Retina (tissue), 1 donor: ENCODE results near the gene LRRFIP2.
"Not testable (repeated sequence)": the region's sequence is repeated elsewhere in the genome, so short reads cannot be mapped to it uniquely, and the experiment has no call there.

Source experiments
- DNase-seq: peaks from one replicate; pipeline ENCODE4 v3.0.0-alpha.2; 2016

The LRRFIP2 gene

DNA sequence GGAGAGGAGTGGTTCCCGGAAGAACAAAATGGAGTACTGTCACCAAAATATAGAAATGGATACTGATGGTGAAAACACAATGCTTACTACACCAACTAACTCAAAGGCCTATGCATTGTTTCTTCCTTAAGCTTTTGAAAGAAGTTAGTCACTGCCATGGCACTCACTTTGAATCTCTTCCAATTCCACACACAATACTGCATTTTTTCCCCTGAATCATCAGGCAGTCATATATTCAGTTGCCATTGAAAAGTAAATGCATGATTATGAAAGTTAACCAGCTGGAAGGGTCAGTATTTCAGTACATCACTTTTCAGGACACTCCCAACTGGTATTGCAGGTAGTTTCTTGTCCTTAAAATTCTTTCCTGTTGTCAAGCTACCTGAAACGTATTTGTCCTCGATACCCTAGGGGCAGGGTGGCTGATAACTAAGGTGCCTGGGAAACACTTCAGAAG lies 9.0 kb upstream of the LRRFIP2 start:
- no peak for DNase-seq

DNA sequence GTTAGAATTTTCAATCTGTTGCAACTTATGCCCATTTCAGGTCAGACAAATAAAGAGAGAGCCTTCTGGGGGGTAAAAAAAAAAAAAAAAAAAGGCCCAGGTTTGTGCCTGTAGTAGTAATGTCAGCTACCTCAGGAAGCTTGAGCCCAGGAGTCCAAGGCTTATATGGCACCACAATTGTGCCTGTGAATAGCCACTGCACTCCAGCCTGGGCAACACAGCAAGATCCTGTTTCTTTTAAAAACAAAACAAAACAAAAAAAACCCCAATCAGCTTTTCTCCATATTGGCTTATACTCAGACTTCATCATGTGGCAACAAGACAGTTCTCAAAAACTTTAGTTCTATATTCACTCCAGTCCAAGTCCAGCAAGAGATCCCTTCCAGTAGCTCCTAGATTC lies 8.4 kb upstream of the LRRFIP2 start:
- DNase-seq: no peak

GRCh38 chr3:37181756-37182155 lies 7.4 kb upstream of the LRRFIP2 start:
- DNase-seq: no peak

GRCh38 chr3:37179144-37179967 lies 5.0 kb upstream of the LRRFIP2 start:
- DNase-seq: no peak

GRCh38 chr3:37173806-37174205 lies 576 bp downstream of the LRRFIP2 start:
- DNase-seq: no peak

DNA sequence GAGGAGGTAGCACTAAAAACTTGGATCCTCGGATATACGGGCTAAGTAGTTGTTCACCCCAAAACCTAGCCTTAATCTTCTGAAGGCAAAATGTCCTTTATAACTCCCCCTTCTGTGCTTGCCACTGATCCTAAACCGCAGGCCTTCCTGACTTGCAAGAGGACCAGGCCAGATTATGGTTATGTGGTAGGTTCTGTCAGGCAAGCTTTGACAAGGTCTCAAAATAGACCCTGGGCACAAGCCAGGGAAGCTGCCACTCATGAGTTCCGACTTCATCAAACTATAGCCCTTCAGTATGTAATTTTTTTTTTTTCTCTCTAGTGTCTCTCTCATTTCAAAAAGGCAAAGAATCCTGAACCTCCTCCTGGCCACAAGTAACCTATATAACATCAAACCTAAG lies 3.2 kb downstream of the LRRFIP2 start:
- no peak for DNase-seq

GRCh38 chr3:37170513-37170912 lies 3.9 kb downstream of the LRRFIP2 start:
- DNase-seq: no peak

GRCh38 chr3:37170060-37170459 lies 4.3 kb downstream of the LRRFIP2 start:
- DNase-seq: no peak

- no peak for DNase-seq
Observed at GRCh38 chr3:37168896-37169295, 5.5 kb downstream of the LRRFIP2 start.

GRCh38 chr3:37163262-37164015 lies 10.9 kb downstream of the LRRFIP2 start:
- DNase-seq: no peak

DNA sequence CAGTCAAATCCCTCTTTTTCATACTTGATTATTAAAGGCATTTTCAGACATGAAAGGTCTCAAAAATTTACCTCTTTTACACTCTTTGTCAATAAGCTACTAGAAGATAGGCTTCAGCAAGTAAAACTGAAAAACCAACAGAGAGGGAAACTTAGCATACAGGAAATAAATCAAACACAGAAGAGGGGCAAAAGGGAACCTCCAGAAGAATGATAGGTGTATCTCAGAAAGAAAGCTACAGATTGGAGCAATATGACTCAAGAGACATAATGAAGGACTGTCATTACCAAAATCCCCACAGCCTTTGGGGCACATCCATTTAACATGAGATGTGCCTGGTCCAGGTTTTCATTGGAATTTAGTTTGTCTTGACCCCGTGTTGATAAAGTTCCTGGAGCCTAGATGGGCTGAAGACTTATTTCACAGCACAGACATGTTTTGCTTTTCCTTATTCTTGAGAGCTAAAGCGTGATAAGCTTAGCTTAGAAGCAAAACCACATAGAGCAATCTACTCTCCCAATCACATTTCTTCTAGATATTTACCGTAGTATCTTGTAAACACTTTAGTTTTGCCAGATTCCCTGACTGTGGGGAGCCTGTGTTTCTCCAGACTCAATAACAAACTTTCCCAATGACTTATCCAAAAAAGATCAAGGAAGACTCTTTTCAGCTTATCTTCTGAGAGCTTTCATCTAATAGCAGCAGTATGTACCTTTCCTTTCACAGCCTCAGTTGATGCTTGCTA lies 11.7 kb downstream of the LRRFIP2 start:
- DNase-seq: no peak

DNA sequence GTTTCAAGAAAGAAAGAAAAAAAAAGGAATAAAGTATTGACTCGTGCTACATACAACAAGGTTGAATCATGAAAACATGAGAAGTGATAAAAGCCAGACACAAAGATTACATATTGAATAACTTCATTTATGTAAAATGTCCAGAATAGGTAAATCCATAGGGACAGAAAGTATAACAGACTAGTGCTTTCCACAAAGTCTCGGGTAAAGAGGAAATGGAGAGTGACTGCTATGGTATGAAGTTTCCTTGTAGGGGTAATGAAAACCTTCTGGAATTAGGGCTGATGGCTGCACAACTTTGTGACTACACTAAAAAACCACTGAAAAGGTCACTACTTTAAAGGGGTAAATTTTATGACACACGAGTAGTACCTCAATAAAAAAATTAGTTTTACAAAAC lies 13.0 kb downstream of the LRRFIP2 start:
- no peak for DNase-seq

DNA sequence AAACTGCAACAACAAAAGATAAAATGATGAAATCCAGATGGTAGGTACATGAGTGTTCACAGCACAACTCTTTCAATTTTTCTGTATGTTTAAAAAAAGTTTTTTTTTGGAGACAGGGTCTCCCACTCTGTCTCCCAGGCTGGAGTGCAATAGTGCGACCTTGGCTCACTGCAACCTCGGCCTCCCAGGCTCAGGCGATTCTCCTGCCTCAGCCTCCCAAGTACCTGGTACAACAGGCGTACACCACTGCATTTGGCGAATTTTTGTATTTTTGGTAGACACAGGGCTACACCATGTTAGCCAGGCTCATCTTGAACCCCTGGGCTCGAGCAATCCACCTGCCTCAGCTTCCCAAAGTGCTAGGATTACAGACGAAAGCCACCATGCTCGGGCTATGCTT lies 18.6 kb downstream of the LRRFIP2 start:
- DNase-seq: no peak

GRCh38 chr3:37154668-37155314 lies 19.6 kb downstream of the LRRFIP2 start:
- no peak for DNase-seq

- DNase-seq: no peak
Observed at GRCh38 chr3:37150621-37151020, 23.8 kb downstream of the LRRFIP2 start.

GRCh38 chr3:37149257-37149656 lies 25.1 kb downstream of the LRRFIP2 start:
- DNase-seq: no peak

- no peak for DNase-seq
Observed at GRCh38 chr3:37148208-37148607, 26.2 kb downstream of the LRRFIP2 start.

DNA sequence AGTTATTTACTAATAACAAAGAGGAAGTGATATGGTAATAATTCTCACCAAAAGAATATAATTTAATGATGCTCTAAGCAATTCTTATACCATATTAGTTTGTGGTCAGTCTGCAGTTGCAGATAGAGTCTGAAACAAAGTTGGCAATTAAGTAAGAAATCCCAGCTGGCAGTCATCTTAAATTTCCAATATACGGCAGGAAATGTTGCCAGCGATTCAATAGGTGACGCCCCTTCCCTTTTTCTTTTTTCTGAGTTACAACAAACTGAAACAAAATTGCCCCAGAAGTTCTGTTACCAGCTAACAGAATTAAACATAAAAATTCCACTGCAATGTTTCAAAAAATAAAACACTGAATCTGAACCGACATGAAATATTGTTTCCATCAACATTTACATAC lies 26.7 kb downstream of the LRRFIP2 start:
- DNase-seq: no peak

- not testable (repeated sequence) for DNase-seq
Observed at GRCh38 chr3:37146927-37147326, 27.5 kb downstream of the LRRFIP2 start.

DNA sequence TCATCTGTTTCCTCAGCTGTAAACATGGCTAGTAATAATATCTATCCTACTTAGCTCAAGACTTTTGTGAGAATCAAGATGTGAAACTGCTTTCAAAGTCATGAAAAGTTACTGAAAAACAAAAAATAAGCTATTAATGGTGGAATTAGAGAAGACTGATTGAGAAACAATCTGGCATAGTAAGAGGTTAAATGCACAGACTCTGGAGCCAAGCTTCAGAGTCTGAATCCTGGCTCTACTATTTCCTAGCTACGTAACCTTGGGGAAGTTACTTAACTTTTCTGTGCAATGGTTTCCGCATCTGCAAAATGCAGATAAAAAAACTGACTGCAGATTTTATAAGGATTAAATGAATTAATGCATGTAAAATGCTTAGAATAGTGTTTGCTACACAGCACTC lies 28.8 kb downstream of the LRRFIP2 start:
- DNase-seq: no peak

DNA sequence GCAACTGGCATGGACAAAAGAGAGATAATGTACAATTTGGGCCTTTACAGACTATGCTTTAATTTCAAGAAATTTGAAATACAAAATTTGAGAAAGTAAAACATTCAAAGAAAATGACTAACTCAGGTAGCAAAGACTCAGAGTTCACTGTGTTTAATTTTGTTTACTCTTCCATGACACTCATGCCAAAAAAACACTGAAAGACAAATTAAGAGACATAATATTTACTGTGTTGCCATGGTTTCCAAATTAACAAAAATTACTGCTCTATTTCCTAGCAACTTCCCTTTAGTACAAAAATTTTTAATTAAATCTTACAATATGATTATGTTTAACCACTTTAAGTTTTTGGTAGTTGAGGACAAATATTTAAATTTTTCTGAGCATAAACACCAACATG lies 29.6 kb downstream of the LRRFIP2 start:
- DNase-seq: no peak

GRCh38 chr3:37143821-37144220 lies 30.6 kb downstream of the LRRFIP2 start:
- no peak for DNase-seq

DNA sequence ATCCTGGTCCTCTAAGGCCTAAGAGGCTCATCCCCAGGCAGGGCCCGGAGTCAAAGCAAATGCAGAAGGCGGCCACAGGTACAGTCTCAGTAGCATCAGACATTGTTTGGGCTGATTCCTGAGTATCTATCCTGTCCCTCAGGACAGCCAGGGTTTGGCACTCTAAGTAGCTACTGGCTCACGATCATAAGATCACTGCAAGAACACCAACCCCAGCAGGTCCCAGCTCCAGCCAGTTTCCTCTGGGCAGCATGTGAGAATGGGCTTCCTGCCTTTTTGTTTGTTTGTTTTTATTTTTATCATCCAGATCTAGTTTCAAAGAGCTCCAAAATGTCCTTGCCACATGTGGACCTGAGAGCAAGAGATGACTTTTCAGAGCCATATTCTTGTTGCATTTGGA lies 32.7 kb downstream of the LRRFIP2 start:
- DNase-seq: no peak
